Measurements from ENCODE around the gene LMAN2.

The LMAN2 gene

DNA sequence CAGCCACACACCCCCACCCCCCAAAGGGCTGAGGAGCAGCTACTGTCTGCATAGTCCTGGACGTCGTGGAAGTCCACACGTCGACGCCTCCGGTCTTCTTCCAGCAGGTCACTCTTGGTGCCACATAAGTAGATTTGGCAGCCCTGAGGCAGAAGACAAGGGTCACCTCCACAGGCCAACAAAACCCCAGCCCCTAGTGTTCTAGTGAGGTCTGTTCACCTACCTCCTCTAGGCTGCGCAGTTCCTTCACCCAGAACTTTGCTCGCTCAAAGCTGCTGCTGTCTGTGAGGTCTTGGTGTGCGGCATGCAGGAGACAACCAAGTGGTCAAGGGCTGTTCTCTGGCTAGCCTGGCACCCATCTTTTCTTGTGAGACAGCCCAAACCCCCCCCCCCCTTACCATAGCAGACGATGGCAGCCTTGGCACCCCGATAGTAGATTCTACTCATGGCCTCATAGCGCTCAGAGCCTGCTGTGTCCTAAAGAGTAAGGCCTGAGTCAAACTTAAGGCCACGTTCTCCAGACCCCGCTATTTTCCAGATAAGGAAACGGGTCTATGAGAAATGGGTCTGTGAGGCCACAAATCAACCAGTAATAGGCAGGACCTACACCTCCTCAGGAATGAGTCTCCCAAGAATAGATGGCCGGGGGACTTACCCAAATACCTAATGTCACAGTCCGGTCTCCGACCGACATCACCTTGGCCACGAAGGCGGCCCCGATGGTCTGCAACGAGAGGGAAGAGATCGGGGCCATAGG, 48.9 kb downstream of the LMAN2 start:
- no peak overlapping the region for H2AK5ac ChIP-seq (ENCODE audit: low read length)
- no peak overlapping the region for H2BK120ac ChIP-seq (ENCODE audit: low read depth, low read length)
- DNase-seq: peak; percentile 59
- H3K4me1 ChIP-seq (ENCODE audit: control insufficient read depth, low read depth, low read length): peaks cover 4% of the 10 kb centered on the region
- H3K18ac ChIP-seq (ENCODE audit: low read length): peak overlapping the region; percentile 19
- no peak overlapping the region for H2BK15ac ChIP-seq (replicated peaks; ENCODE audit: low read depth)
- no peaks in the 10 kb centered on the region for H3K27me3 ChIP-seq (ENCODE audit: insufficient read depth, low read length, poor library complexity)
- H3K56ac ChIP-seq (ENCODE audit: low read length): peak overlapping the region; percentile 97
- no peak overlapping the region for H3K4ac ChIP-seq (ENCODE audit: low read depth, low read length)
- no peak overlapping the region for H3K23ac ChIP-seq (ENCODE audit: low read length)
- H3K36me3 ChIP-seq (ENCODE audit: control insufficient read depth, insufficient read depth, low read length): peaks cover 3% of the 10 kb centered on the region
- no CpG with 5 or more reads among the region's 24 CpGs for WGBS (ENCODE audit: extremely low coverage, insufficient coverage, low lambda C conversion rate)
- H4K5ac ChIP-seq (ENCODE audit: low read length): no peak overlapping the region
- H3K79me1 ChIP-seq (ENCODE audit: low read length): peaks cover 10% of the 10 kb centered on the region
- peak overlapping the region; percentile 32 for H3K4me2 ChIP-seq (ENCODE audit: low read length)
- H2BK5ac ChIP-seq (ENCODE audit: low read length): no peak overlapping the region
- no peak overlapping the region for H4K8ac ChIP-seq (ENCODE audit: low read depth, low read length)
- H3K9ac ChIP-seq (ENCODE audit: low read length): peak overlapping the region; percentile 75
- no peak overlapping the region for H3K27ac ChIP-seq (ENCODE audit: low read depth, low read length)
- peaks cover 18% of the 10 kb centered on the region for H3K79me2 ChIP-seq (ENCODE audit: control insufficient read depth, insufficient read depth, low read length)
- peak overlapping the region; percentile 78 for H3K4me3 ChIP-seq (ENCODE audit: low read length)

- Histone ChIP-seq H4K5ac (ENCODE audit: low read length) (no peak overlapping the region), H3K4ac (ENCODE audit: low read depth, low read length) (no peak overlapping the region), H2BK5ac (ENCODE audit: low read length) (no peak overlapping the region), H3K36me3 (ENCODE audit: control insufficient read depth, insufficient read depth, low read length) (peaks cover 3% of the 10 kb centered on the region), H3K27me3 (ENCODE audit: insufficient read depth, low read length, poor library complexity) (no peaks in the 10 kb centered on the region), H2BK15ac (replicated peaks; ENCODE audit: low read depth) (no peak overlapping the region), H3K79me1 (ENCODE audit: low read length) (peaks cover 10% of the 10 kb centered on the region), H3K9ac (ENCODE audit: low read length) (no peak overlapping the region), H2AK5ac (ENCODE audit: low read length) (no peak overlapping the region), H2BK120ac (ENCODE audit: low read depth, low read length) (no peak overlapping the region), H3K4me3 (ENCODE audit: low read length) (no peak overlapping the region), H3K27ac (ENCODE audit: low read depth, low read length) (no peak overlapping the region), H3K23ac (ENCODE audit: low read length) (no peak overlapping the region), H3K4me1 (ENCODE audit: control insufficient read depth, low read depth, low read length) (peaks cover 4% of the 10 kb centered on the region), H4K8ac (ENCODE audit: low read depth, low read length) (no peak overlapping the region), H3K18ac (ENCODE audit: low read length) (no peak overlapping the region), H3K4me2 (ENCODE audit: low read length) (no peak overlapping the region), H3K79me2 (ENCODE audit: control insufficient read depth, insufficient read depth, low read length) (peaks cover 18% of the 10 kb centered on the region), H3K56ac (ENCODE audit: low read length) (no peak overlapping the region)
- no CpG with 5 or more reads among the region's 7 CpGs for WGBS (ENCODE audit: extremely low coverage, insufficient coverage, low lambda C conversion rate)
- DNase-seq: peak; percentile 55
Measured at GRCh38 chr5:177301503-177302165, 49.8 kb downstream of the LMAN2 start.

- no peak overlapping the region for H2BK120ac ChIP-seq (ENCODE audit: low read depth, low read length)
- H3K56ac ChIP-seq (ENCODE audit: low read length): no peak overlapping the region
- H3K4me1 ChIP-seq (ENCODE audit: control insufficient read depth, low read depth, low read length): peaks cover 4% of the 10 kb centered on the region
- no peak overlapping the region for H3K27ac ChIP-seq (ENCODE audit: low read depth, low read length)
- peaks cover under 1% of the 10 kb centered on the region for H3K36me3 ChIP-seq (ENCODE audit: control insufficient read depth, insufficient read depth, low read length)
- H2BK15ac ChIP-seq (replicated peaks; ENCODE audit: low read depth): no peak overlapping the region
- H3K9ac ChIP-seq (ENCODE audit: low read length): no peak overlapping the region
- no peak overlapping the region for H3K23ac ChIP-seq (ENCODE audit: low read length)
- peaks cover 10% of the 10 kb centered on the region for H3K79me1 ChIP-seq (ENCODE audit: low read length)
- H4K5ac ChIP-seq (ENCODE audit: low read length): no peak overlapping the region
- H3K4ac ChIP-seq (ENCODE audit: low read depth, low read length): no peak overlapping the region
- H3K79me2 ChIP-seq (ENCODE audit: control insufficient read depth, insufficient read depth, low read length): peaks cover 18% of the 10 kb centered on the region
- no peak overlapping the region for H4K8ac ChIP-seq (ENCODE audit: low read depth, low read length)
- no peak overlapping the region for H3K4me3 ChIP-seq (ENCODE audit: low read length)
- no CpG with 5 or more reads among the region's 2 CpGs for WGBS (ENCODE audit: extremely low coverage, insufficient coverage, low lambda C conversion rate)
- no peaks in the 10 kb centered on the region for H3K27me3 ChIP-seq (ENCODE audit: insufficient read depth, low read length, poor library complexity)
- no peak overlapping the region for H3K18ac ChIP-seq (ENCODE audit: low read length)
- H3K4me2 ChIP-seq (ENCODE audit: low read length): no peak overlapping the region
- DNase-seq: no peak
- H2BK5ac ChIP-seq (ENCODE audit: low read length): no peak overlapping the region
- H2AK5ac ChIP-seq (ENCODE audit: low read length): no peak overlapping the region
Measured at GRCh38 chr5:177300951-177301350, 50.5 kb downstream of the LMAN2 start.

DNA sequence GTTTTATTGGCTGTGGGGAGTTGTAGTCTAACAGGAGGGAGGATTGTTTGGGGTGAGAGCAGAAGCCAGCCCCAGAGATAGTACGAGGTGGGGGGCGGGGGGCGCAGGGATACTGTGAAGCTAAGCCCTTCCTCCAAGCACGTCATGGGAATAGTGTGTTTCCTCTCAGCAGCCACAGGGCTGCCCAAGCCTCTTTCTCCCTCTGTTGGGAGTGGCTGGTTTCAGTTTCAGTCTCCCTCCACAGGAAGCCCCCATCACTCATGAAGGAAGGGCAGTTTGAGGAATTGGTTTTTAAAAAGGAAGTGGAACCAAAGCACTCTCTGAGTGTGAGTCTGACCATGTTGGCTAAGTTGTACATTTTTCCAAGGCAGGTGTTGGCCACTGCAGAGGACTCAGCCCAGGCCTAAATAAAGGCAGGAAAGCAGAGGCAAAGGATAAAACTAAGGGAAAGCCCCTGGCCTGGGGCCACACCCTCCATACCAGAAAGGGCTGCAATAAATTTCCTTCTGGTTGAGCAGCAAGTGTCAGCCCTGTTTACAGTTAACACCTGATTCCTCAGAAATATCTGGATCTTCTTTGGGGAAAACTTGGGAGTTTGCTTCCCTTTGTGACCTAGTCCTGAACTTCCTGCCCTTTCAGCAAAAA, 51.1 kb downstream of the LMAN2 start:
- Histone ChIP-seq H3K9ac (ENCODE audit: low read length) (no peak overlapping the region), H2BK15ac (replicated peaks; ENCODE audit: low read depth) (no peak overlapping the region), H3K18ac (ENCODE audit: low read length) (no peak overlapping the region), H3K4me1 (ENCODE audit: control insufficient read depth, low read depth, low read length) (peaks cover 4% of the 10 kb centered on the region), H3K4me3 (ENCODE audit: low read length) (no peak overlapping the region), H3K4ac (ENCODE audit: low read depth, low read length) (no peak overlapping the region), H4K5ac (ENCODE audit: low read length) (no peak overlapping the region), H3K23ac (ENCODE audit: low read length) (no peak overlapping the region), H3K79me1 (ENCODE audit: low read length) (peaks cover 8% of the 10 kb centered on the region), H2BK5ac (ENCODE audit: low read length) (no peak overlapping the region), H2BK120ac (ENCODE audit: low read depth, low read length) (no peak overlapping the region), H3K36me3 (ENCODE audit: control insufficient read depth, insufficient read depth, low read length) (no peaks in the 10 kb centered on the region), H3K4me2 (ENCODE audit: low read length) (no peak overlapping the region), H3K27me3 (ENCODE audit: insufficient read depth, low read length, poor library complexity) (no peaks in the 10 kb centered on the region), H3K56ac (ENCODE audit: low read length) (no peak overlapping the region), H3K79me2 (ENCODE audit: control insufficient read depth, insufficient read depth, low read length) (peaks cover 15% of the 10 kb centered on the region), H2AK5ac (ENCODE audit: low read length) (no peak overlapping the region), H4K8ac (ENCODE audit: low read depth, low read length) (no peak overlapping the region), H3K27ac (ENCODE audit: low read depth, low read length) (no peak overlapping the region)
- DNase-seq: peak; percentile 83
- no CpG with 5 or more reads among the region's 4 CpGs for WGBS (ENCODE audit: extremely low coverage, insufficient coverage, low lambda C conversion rate)

DNA sequence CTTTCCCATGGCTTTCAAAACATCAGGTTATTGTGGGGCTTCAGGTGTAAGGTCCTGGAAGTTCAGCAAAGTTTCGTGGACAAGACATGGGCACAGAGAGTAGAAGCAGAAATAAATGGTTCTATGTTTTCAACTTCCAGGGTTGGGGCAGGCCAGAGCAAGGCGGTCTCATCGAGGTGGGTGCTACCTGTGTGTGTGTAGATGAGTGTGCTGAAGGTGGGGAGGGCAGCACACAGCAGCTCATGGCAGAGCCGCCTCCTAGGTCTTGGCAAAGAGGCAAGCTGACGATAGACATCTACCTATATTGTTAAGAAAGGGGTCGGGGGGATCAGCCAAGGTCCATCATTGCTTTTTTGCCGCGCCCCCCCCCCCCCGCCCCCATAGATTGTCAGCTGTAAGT, 51.8 kb downstream of the LMAN2 start:
- Histone ChIP-seq H3K79me2 (ENCODE audit: control insufficient read depth, insufficient read depth, low read length) (peaks cover 9% of the 10 kb centered on the region), H3K36me3 (ENCODE audit: control insufficient read depth, insufficient read depth, low read length) (no peaks in the 10 kb centered on the region), H3K79me1 (ENCODE audit: low read length) (peaks cover 4% of the 10 kb centered on the region), H3K4me2 (ENCODE audit: low read length) (no peak overlapping the region), H4K5ac (ENCODE audit: low read length) (no peak overlapping the region), H2BK15ac (replicated peaks; ENCODE audit: low read depth) (no peak overlapping the region), H3K4me3 (ENCODE audit: low read length) (no peak overlapping the region), H3K18ac (ENCODE audit: low read length) (no peak overlapping the region), H3K23ac (ENCODE audit: low read length) (no peak overlapping the region), H3K9ac (ENCODE audit: low read length) (no peak overlapping the region), H2BK5ac (ENCODE audit: low read length) (no peak overlapping the region), H2BK120ac (ENCODE audit: low read depth, low read length) (no peak overlapping the region), H4K8ac (ENCODE audit: low read depth, low read length) (no peak overlapping the region), H2AK5ac (ENCODE audit: low read length) (no peak overlapping the region), H3K4me1 (ENCODE audit: control insufficient read depth, low read depth, low read length) (peaks cover 1% of the 10 kb centered on the region), H3K27me3 (ENCODE audit: insufficient read depth, low read length, poor library complexity) (no peaks in the 10 kb centered on the region), H3K27ac (ENCODE audit: low read depth, low read length) (no peak overlapping the region), H3K4ac (ENCODE audit: low read depth, low read length) (no peak overlapping the region), H3K56ac (ENCODE audit: low read length) (no peak overlapping the region)
- no peak for DNase-seq
- WGBS (ENCODE audit: extremely low coverage, insufficient coverage, low lambda C conversion rate): no CpG with 5 or more reads among the region's 9 CpGs
